Fibroblast of pulmonary artery (primary cell): Measurements from ENCODE around the gene ERC2.

Experiments
- DNase-seq: peaks from one replicate; pipeline ENCODE4 v3.0.0-alpha.2; 2010; ENCODE audit warnings: low read depth
- H3K4me3 ChIP-seq: replicated peaks from 2 replicates; pipeline ENCODE4 v1.5.1; 2011; ENCODE audit warnings: low read depth, mild to moderate bottlenecking, control low read depth, low read length, moderate library complexity
- CTCF ChIP-seq: IDR thresholded peaks from 2 replicates; pipeline ENCODE4 v1.5.1; 2011; ENCODE audit warnings: mild to moderate bottlenecking, control low read depth, low read length, inconsistent platforms; ENCODE audit errors: missing control alignments

Gene ERC2

GRCh38 chr3:56413911-56414310 lies 54.4 kb downstream of the ERC2 start:
- TF ChIP-seq CTCF = no peak
- DNase-seq = peak; percentile 5
- H3K4me3 ChIP-seq = no peak overlapping the region

- no peak for DNase-seq
- H3K4me3 ChIP-seq = no peak overlapping the region
- no peak for TF ChIP-seq CTCF
Observed at GRCh38 chr3:56411166-56411565, 57.1 kb downstream of the ERC2 start.

GRCh38 chr3:56410576-56410975 lies 57.7 kb downstream of the ERC2 start:
- DNase-seq = no peak
- no peak overlapping the region for H3K4me3 ChIP-seq
- no peak for TF ChIP-seq CTCF

- no peak overlapping the region for H3K4me3 ChIP-seq
- DNase-seq = no peak
- no peak for TF ChIP-seq CTCF
Observed at GRCh38 chr3:56409790-56410189, 58.5 kb downstream of the ERC2 start.

- TF ChIP-seq CTCF = no peak
- no peak for DNase-seq
- H3K4me3 ChIP-seq = no peak overlapping the region
Observed at GRCh38 chr3:56408761-56409196, 59.5 kb downstream of the ERC2 start.

GRCh38 chr3:56406826-56407515 lies 61.3 kb downstream of the ERC2 start:
- H3K4me3 ChIP-seq = no peak overlapping the region
- no peak for TF ChIP-seq CTCF
- DNase-seq = no peak

GRCh38 chr3:56404884-56405283 lies 63.4 kb downstream of the ERC2 start:
- H3K4me3 ChIP-seq = no peak overlapping the region
- no peak for DNase-seq
- no peak for TF ChIP-seq CTCF
